Gastrocnemius medialis (tissue), 4 donors: ENCODE measurements around the gene MAD1L1. TPM values are rescaled to one million over a fixed set of nuclear protein-coding genes. Genes with fewer than 3 reads are reported as not detected.
A peak's percentile ranks its signal among the peaks of the same experiment; 100 is the strongest.

ENCODE experiments used
- ATAC-seq, 2 donors: fragments of 150-250 bp; one replicate each; pipeline ENCODE4 v1.9.1; 2016
- DNase-seq, 2 donors: peaks; one replicate each; pipeline ENCODE4 v3.0.0-alpha.2; 2019
- H3K27ac ChIP-seq, 4 donors: fragments of 200-600 bp; sonication (generic); 1 replicate in 1 of 4; 2 replicates in 3 of 4; pipeline ENCODE4 v1.5.1; 2016 to 2018; ENCODE audit warnings: mild to moderate bottlenecking in 2 of 4, moderate library complexity in 1 of 4
- H3K27me3 ChIP-seq, 3 donors: fragments of 200-600 bp; sonication (generic) in 2 of 3; 1 replicate in 1 of 3; 2 replicates in 2 of 3; pipeline versions ENCODE4 v1.5.1 to v1.6.0; 2016 to 2019; ENCODE audit warnings: mild to moderate bottlenecking in 1 of 3, moderate library complexity in 1 of 3
- H3K36me3 ChIP-seq, 2 donors: fragments of 200-600 bp; sonication (generic) in 1 of 2; one replicate each; pipeline ENCODE4 v1.5.1; 2017 to 2018
- H3K4me1 ChIP-seq, 2 donors: fragments of 200-600 bp; sonication (generic) in 1 of 2; one replicate each; pipeline ENCODE4 v1.5.1; 2016 to 2017; ENCODE audit warnings: mild to moderate bottlenecking in 2 of 2
- H3K4me3 ChIP-seq, 4 donors: fragments of 200-600 bp; sonication (generic) in 3 of 4; 1 replicate in 1 of 4; 2 replicates in 3 of 4; pipeline ENCODE4 v1.5.1; 2016 to 2019; ENCODE audit warnings: mild to moderate bottlenecking in 2 of 4
- H3K9me3 ChIP-seq, 3 donors: fragments of 200-600 bp; sonication (generic) in 2 of 3; 1 replicate in 1 of 3; 2 replicates in 2 of 3; pipeline ENCODE4 v1.5.1; 2016 to 2019
- POLR2A ChIP-seq, 2 donors: fragments of 450-650 bp; IDR thresholded peaks; one replicate each; pipeline ENCODE4 v1.6.1; 2017; ENCODE audit warnings: antibody characterized with exemption in 2 of 2, mild to moderate bottlenecking in 2 of 2, moderate library complexity in 2 of 2
- in situ Hi-C, 4 donors: fragments of 200-750 bp; cut with MboI; loops; one replicate each; pipeline versions ENCODE4 v1.15.0 to v1.8.0; 2017; ENCODE audit warnings: low sequenced_read_pairs in 4 of 4
- intact Hi-C: fragments of 100-400 bp; cut with DNase I; formaldehyde crosslinking; loops from one replicate; pipeline ENCODE4 v1.15.1; 2023; ENCODE audit warnings: low total_unique reads
- total RNA-seq, 4 donors: library from RNA; depleted of rRNA; stranded (reverse); fragments of >200 nt; gene quantifications; one replicate each; pipeline versions ENCODE4 v1.1.0 to v1.2.3, GENCODE V29; 2016
- TF ChIP-seq, protein P1 (sequence below), 5 experiments: fragments of 450-650 bp in 3 of 5; fragments of 200-600 bp in 2 of 5; sonication (generic) in 2 of 5; IDR thresholded peaks in 4 of 5; conservative IDR thresholded peaks in 1 of 5; 1 replicate in 4 of 5; 2 replicates in 1 of 5; pipeline ENCODE4 v1.5.1; 2016 to 2019; ENCODE audit warnings: antibody characterized with exemption in 5 of 5, mild to moderate bottlenecking in 3 of 5, moderate library complexity in 3 of 5

MAD1L1 gene
- total RNA-seq, 4 donors from 2014 or later = 19.7 to 32.4 (median 22.7) TPM

DNA sequence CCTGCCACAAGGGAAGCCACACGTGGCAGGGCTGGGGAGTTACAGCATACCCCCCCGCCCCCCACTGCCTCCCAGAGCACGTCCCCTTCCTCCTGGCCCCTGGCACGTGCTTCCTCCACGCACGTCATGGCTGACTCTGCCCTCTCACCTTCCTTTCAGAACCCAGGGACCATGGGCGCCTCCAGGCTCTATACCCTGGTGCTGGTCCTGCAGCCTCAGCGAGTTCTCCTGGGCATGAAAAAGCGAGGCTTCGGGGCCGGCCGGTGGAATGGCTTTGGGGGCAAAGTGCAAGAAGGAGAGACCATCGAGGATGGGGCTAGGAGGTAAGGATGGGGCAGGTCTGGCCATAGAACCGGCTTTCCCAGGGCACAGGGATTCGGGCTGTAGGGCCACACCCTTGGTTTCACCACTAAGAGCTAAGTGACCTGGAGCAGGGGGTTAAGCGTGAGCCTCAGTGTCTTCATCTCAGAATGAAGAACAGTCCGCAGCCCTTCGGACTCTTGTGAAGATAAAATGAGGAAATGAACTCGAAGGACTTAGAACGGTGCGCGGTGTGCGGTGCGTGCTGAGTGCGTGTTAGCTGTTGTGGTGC lies 11.8 kb upstream of the MAD1L1 start:
- no peak for TF ChIP-seq POLR2A (IDR thresholded peaks at IDR 0.05)
- TF ChIP-seq, protein P1, sequence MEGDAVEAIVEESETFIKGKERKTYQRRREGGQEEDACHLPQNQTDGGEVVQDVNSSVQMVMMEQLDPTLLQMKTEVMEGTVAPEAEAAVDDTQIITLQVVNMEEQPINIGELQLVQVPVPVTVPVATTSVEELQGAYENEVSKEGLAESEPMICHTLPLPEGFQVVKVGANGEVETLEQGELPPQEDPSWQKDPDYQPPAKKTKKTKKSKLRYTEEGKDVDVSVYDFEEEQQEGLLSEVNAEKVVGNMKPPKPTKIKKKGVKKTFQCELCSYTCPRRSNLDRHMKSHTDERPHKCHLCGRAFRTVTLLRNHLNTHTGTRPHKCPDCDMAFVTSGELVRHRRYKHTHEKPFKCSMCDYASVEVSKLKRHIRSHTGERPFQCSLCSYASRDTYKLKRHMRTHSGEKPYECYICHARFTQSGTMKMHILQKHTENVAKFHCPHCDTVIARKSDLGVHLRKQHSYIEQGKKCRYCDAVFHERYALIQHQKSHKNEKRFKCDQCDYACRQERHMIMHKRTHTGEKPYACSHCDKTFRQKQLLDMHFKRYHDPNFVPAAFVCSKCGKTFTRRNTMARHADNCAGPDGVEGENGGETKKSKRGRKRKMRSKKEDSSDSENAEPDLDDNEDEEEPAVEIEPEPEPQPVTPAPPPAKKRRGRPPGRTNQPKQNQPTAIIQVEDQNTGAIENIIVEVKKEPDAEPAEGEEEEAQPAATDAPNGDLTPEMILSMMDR (IDR thresholded peaks at IDR 0.05 in 4 of 5, conservative IDR thresholded peaks at IDR 0.05 in 1 of 5) = no peak
- Histone ChIP-seq H3K27me3 (no peaks in the 10 kb centered on the region), H3K4me1 (peaks cover 12 to 13% of the 10 kb centered on the region in 2 donors), H3K36me3 (peaks cover 0 to under 1% of the 10 kb centered on the region in 2 donors), H3K27ac (no peak overlapping the region), H3K9me3 (no peaks in the 10 kb centered on the region), H3K4me3 (no peak overlapping the region)
- in situ Hi-C loops (loop anchor here in 1 of 4 donors (10.0 kb wide), 1 partner anchor 100 kb away; no protein-coding TSS in a partner anchor), intact Hi-C loops (loop anchor here (10.0 kb wide), 1 partner anchor 310 kb away; the partner anchor contains the start of genes BRAT1 and IQCE)
- DNase-seq (no peak), ATAC-seq (no peak)

DNA sequence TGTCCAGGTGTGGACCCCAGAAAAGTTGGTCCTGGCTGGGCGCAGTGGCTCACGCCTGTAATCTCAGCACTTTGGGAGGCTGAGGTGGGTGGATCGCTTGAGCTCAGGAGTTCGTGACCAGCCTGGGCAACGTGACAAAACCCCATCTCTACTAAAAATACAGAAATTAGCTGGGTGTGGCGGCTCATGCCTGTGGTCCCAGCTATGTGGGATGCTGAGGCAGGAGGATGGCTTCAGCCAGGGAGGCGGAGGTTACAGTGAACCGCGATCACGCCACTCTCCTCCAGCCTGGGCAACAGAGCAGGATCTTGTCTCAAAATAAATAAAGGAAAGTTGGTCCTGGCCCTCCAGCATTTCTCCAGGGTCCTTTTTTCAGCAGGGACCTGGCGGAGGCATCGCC lies 10.7 kb upstream of the MAD1L1 start:
- in situ Hi-C loops (loop anchor here in 1 of 4 donors (10.0 kb wide), 1 partner anchor 101 kb away; no protein-coding TSS in a partner anchor), intact Hi-C loops (loop anchor here (10.0 kb wide), 1 partner anchor 311 kb away; the partner anchor contains the start of genes BRAT1 and IQCE)
- no peak for DNase-seq
- ATAC-seq = no peak
- no peak for TF ChIP-seq POLR2A (IDR thresholded peaks at IDR 0.05)
- TF ChIP-seq, protein P1 (IDR thresholded peaks at IDR 0.05 in 4 of 5, conservative IDR thresholded peaks at IDR 0.05 in 1 of 5) = no peak
- Histone ChIP-seq H3K4me1 (peaks cover 12 to 13% of the 10 kb centered on the region in 2 donors), H3K4me3 (no peak overlapping the region), H3K9me3 (no peaks in the 10 kb centered on the region), H3K27me3 (no peaks in the 10 kb centered on the region), H3K36me3 (peaks cover 0 to 10% of the 10 kb centered on the region in 2 donors), H3K27ac (no peak overlapping the region)

DNA sequence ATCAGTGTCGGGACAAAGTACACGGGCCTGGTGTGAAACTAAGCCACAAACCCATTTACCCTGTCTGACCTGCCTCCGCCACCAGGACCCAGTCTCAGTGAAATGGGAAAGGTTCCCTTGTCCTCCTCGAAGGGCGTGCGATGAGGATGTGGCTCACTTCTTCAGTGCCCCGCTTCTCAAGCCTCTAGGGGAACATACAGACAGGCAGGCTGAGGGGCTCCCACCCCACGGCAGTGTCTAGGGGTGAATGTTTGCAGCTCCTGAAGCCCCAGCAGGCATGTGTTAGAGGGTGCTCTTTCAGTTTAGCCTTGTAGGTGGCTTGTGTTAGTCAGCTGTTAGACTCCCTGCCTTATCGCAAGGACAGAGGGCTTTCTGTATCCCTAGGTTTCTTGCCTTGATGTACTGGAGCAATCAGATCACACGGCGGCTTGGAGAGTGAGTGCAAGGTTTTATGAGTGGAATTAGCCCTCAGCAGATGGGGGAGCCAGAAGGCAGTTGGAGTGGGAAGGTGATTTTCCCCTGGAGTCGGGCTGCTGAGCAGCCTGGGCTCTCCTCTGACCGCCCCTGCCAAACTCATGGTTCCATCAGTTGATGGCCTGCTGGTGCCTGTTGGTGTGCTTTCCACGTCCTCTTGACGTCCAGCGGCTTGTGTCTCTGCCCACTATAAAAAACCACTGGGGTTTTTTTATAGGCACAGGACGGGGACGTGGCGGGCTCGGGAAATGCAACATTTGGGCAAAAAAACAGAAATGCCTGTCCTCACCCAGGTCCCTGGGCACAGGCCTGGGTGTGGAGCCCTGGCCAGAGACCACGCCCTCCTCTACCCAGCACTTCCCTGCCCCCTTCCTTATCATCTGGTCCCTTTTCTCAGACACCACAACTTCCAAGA lies 10.0 kb upstream of the MAD1L1 start:
- no peak for DNase-seq
- Histone ChIP-seq H3K36me3 (peaks cover 0 to 17% of the 10 kb centered on the region in 2 donors), H3K9me3 (no peaks in the 10 kb centered on the region), H3K4me1 (peaks cover 12 to 13% of the 10 kb centered on the region in 2 donors), H3K27me3 (no peaks in the 10 kb centered on the region), H3K4me3 (peak overlapping the region; percentile 80 to 97 (median 92)), H3K27ac (peak overlapping the region; percentile 55 to 85 (median 70))
- TF ChIP-seq POLR2A (IDR thresholded peaks at IDR 0.05) = no peak
- TF ChIP-seq, protein P1 (IDR thresholded peaks at IDR 0.05 in 4 of 5, conservative IDR thresholded peaks at IDR 0.05 in 1 of 5) = peak in 1 of 5 experiments; percentile 12
- ATAC-seq = peak in 1 of 2 donors; percentile 7
- intact Hi-C loops (loop anchor here (1.0 to 10.0 kb wide), 2 partner anchors 9 to 312 kb away; partner anchors contain the start of genes BRAT1 and IQCE), in situ Hi-C loops (loop anchor here in 1 of 4 donors (10.0 kb wide), 1 partner anchor 102 kb away; no protein-coding TSS in a partner anchor)

DNA sequence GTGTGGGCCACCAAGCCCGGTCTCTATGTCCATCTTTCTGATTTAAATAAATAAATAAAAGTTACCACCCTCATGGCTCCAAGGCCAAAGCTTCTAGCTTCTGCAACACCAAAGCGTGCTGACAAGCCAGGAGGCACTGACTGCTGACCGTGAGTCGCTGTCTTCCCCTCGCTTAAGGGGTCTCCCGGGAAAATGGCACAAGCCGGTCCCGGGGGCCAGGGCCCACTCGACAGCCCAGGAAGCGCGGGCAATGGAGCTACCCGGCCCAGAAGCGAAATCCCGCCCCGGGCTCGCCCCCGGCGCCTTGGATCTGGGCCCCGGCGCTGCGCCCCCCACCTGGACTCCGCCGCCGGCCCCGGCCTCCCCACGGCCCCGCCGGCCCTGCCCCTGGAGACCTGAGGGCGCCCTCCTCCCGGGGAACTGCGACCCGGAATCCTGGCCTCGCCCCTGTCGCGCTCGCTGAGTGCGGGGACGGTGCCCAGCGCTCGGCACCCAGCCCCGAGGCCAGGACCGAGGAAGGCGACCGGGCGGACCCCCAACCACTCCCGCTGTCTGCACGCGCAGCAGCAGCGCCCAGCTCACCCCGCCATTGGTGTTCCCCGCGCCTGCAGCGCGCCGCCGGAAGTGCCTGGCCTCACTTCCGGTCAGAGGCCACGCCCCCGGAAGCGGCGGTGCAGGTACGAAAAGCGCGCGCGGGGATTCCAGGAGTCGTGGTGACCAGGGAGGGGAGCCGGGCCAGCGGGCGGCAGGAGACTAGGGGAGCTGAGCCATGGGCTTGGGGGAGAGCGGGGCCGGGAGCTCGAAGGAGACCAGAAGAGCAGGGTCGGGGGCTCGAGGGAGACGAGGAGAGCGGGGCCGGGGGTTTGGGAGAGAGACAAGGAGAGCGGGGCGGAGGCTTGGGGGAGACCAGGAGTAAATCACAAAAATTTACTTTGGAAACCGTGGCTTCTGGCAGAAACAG lies 9.1 kb upstream of the MAD1L1 start, which contains the start of the genes MRM2 and NUDT1:
TSS of gene MRM2 (minus strand) at position 626 of the 961 bp plus-strand sequence. CDS start at position 590, 36 bp downstream.
TSS of gene NUDT1 (plus strand) at position 647 of the 961 bp plus-strand sequence. CDS start 2,349 bp downstream, outside the sequence.
- Histone ChIP-seq H3K36me3 (peaks cover 0 to 24% of the 10 kb centered on the region in 2 donors), H3K9me3 (no peaks in the 10 kb centered on the region), H3K27me3 (no peaks in the 10 kb centered on the region), H3K4me3 (peak within 1 kb of the TSS; percentile 80 to 97 (median 92)), H3K27ac (peak within 1 kb of the TSS; percentile 55 to 85 (median 70)), H3K4me1 (peaks cover 12 to 13% of the 10 kb centered on the region in 2 donors)
- in situ Hi-C loops (loop anchor here in 1 of 4 donors (10.0 kb wide), 1 partner anchor 103 kb away; no protein-coding TSS in a partner anchor), intact Hi-C loops (loop anchor here (1.0 to 10.0 kb wide), 2 partner anchors 9 to 313 kb away; partner anchors contain the start of genes BRAT1 and IQCE)
- TF ChIP-seq POLR2A (IDR thresholded peaks at IDR 0.05) = peak; percentile 39 to 57
- TF ChIP-seq, protein P1 (IDR thresholded peaks at IDR 0.05 in 4 of 5, conservative IDR thresholded peaks at IDR 0.05 in 1 of 5) = no peak
- peak; percentile 88 for ATAC-seq
- DNase-seq = peak; percentile 58 to 75
